A204.1 (cell line): ENCODE data around the gene TMSB4X.
"Not testable (repeated sequence)": the region's sequence is repeated elsewhere in the genome, so short reads cannot be mapped to it uniquely, and the experiment has no call there.

Experiments used
- FAIRE-seq: peaks from 2 replicates; lab custom pipeline; 2012; peaks lifted over from hg19 to GRCh38; lab: Jason Lieb, UNC

Gene TMSB4X

DNA sequence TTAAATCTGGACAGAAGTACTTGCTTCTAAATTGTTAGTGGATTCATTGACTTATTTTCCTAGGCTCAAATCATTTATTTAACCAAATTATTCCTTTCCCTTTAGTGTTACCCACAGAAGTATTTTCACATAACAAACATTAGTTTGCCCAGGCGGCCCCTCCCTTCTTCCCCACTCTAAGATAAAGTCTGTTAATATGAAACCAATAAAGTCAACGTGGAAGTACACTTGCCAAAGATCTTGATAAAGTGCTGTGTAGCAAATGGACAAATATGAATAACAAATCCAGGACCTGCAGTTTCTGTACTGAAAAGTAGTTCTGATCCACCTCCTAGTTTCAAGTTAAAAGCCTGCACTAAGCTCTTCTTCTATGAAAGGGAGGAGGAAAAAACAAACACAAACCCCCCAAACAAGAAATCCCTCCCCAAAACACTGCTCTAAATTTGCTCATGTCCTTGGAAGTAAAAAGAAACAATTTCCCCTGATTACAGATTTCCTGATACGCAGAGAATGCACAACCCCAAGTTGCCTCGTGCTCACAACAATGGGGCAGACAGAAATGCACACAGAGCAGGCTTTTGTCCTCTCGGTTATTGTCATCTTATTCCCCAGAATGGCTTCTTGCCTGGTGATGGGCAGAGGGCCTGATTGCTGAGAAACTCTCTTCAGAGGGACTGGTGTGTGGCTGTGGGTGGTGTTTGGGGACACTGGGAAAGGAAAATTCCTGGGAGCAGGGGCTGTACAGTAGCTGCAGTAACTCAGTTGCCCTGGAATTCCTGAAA, 23.2 kb downstream of the TMSB4X start:
- FAIRE-seq, result no peak

DNA sequence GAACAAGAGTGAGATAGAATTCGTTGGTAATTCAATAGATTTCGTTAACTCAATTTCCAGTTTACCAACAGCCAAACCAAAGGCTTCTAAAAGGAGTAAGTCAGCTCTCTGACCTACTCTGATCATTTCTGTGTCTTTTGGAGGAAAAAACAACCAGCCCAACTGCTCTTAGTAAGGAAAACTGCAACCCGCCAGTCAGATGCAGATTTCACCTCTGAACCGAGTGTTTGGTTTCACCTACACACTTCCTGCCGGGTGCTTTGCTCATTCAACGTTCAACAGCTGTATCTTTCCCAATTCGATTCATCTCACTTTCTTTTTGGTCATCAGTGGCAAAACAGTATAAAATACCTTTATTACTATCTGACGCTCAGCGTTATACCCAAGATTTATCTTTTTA, 24.5 kb downstream of the TMSB4X start:
- FAIRE-seq, result no peak

DNA sequence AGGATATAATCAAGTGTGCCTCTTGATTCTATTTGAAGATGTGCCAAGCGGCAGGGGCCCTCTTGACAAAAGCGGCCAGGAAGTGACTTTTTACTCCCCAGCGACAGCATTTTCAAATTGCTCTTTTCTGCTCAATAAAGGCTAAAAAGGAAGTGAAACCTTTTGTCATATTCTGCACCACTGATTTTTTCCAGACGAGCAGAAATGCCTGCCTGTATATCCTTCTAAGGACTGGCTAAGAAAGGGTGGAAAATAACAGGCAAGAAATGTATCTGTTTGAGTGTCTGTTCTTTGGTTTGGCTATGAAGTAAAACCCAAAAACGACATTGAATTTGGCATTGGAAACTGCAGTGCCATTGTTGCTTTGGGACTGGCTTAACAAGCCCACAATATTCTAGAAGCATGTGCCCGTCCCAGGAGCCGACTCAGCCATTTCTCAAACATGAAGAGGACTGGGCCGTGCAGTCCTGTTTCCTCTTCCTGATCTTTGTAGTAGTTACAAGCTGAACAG, 25.4 kb downstream of the TMSB4X start:
- no peak for FAIRE-seq

GRCh38 chrX:13001097-13001496, 26.2 kb downstream of the TMSB4X start:
- FAIRE-seq, result no peak

DNA sequence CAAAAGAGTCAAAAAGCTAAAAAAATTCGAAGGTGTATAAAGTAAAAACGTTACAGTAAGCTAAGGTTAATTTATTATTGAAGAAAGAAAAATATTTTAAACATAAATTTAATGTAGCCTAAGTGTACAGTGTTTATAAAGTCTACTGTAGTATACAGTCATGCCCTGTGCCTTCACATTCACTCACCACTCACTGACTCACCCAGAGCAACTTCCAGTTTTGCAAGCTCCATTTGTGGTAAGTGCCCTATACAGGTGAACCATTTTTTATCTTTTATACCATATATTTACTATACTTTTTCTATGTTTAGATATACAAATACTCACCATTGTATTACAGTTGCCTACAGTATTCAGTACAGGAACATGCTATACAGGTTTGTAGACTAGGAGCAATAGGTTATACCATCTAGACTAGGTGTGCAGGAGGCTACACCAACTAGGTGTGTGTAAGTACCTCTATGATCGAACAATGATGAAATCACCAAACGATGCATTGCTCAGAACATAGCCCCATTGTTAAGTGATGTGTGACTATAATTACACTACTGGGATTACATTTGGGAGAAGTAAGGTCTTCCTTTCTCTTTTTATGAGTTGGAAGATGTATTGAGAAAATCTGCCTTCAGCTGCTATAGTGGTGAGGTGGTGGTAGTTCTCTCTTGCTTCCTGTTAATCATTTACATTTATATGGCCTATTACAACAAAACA, 27.2 kb downstream of the TMSB4X start:
- FAIRE-seq, result no peak

- FAIRE-seq, result no peak
Observed at GRCh38 chrX:13005661-13006473, 31.0 kb downstream of the TMSB4X start.

GRCh38 chrX:13007519-13008188, 32.7 kb downstream of the TMSB4X start:
- no peak for FAIRE-seq

DNA sequence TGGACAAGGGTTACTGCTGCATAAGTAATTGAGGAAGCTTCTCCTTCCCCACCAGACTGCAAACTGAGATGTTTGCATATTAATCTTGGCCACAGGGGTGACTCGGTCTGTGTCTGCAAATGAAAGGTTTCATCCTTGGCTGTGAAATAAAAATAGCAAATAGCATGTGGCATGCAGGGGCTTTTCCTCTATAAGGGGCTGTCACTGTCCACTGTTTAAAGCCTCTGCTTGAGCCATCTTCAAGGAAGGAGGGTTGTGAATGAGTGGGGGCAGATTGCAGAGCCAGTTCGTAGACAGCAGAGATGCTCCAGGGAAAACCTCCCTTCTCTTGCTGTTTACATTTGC, 33.3 kb downstream of the TMSB4X start:
- no peak for FAIRE-seq

GRCh38 chrX:13008851-13009250, 33.9 kb downstream of the TMSB4X start:
- FAIRE-seq, result no peak

- FAIRE-seq, result no peak
Observed at GRCh38 chrX:13009273-13009672, 34.4 kb downstream of the TMSB4X start.

GRCh38 chrX:13009844-13010243, 34.9 kb downstream of the TMSB4X start:
- no peak for FAIRE-seq

DNA sequence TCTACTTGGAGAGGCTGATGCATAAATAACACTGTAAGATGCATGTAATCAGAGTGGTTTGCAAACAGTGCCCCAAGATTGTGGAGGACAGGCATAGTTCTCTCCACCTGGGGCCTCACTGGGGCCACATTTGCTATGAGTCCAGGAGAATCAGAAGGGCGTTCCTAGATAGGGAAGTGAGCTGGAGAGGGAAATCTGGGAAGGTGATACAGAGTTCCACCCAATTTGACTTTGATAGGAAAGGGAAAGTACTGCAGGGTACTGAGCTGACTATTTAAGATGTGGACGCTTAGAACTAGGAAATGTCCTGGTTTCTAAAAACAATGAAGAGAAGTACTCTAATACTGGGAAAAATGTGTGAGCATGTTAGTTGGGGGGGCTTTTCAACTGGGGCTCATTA, 35.6 kb downstream of the TMSB4X start:
- FAIRE-seq, result no peak

GRCh38 chrX:13013363-13014110, 38.6 kb downstream of the TMSB4X start:
- FAIRE-seq, result no peak

GRCh38 chrX:13014111-13015096, 39.5 kb downstream of the TMSB4X start:
- no peak for FAIRE-seq

DNA sequence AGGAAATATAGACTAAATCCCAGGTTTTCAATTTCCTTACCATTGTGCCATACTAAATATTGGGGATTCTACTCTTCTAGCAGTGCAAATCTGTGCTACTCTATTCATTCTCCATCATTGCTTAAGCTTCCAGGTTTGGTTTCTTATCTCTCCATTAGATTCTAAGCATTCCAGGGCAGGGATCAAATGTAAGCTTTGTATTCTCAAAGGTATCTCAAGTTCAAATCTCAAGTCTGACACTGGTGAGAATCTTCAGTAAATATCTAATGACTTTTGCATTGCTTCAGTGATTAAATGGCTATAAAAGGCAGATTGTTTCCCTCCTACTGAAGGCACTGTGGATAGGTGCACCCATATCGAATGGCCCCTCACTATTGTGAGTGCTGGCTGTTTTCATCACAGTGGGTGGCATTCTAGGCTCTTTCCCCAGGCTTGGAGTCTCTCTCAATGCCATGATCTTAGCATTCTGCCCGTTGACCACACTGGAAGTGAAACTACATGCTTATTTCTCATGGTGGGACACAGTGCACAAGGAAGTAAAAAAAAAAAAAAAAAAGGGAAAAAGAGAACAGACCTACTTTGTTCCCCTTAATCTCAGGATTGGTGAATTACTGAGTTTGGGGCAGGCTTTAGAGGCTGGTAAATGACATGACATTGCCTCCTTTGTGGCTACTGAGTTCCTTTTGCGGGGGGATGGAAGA, 40.8 kb downstream of the TMSB4X start:
- FAIRE-seq, result no peak

- not testable (repeated sequence) for FAIRE-seq
Observed at GRCh38 chrX:13016731-13017130, 41.8 kb downstream of the TMSB4X start.

GRCh38 chrX:13022926-13023325, 48.0 kb downstream of the TMSB4X start:
- FAIRE-seq, result no peak

- no peak for FAIRE-seq
Observed at GRCh38 chrX:13023567-13023966, 48.7 kb downstream of the TMSB4X start.

DNA sequence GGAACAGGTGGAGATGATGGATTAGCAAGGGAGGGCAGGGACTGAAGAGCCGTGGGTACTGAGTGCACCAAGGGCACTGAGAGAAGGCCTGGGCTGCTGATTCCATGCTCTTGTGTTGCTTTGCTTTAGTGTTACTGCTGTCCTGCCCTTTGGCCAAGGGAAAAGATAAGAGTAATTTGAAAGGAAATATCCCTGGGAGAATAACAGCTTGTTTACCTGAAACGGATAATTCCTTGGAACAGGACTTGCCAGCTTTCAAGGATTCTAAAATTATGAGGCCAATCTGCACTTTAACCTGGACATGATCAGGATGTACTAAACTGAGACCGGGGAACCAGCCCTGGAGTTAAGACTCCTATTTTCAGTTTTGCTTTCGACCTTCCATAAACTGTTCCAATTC, 49.1 kb downstream of the TMSB4X start:
- no peak for FAIRE-seq

DNA sequence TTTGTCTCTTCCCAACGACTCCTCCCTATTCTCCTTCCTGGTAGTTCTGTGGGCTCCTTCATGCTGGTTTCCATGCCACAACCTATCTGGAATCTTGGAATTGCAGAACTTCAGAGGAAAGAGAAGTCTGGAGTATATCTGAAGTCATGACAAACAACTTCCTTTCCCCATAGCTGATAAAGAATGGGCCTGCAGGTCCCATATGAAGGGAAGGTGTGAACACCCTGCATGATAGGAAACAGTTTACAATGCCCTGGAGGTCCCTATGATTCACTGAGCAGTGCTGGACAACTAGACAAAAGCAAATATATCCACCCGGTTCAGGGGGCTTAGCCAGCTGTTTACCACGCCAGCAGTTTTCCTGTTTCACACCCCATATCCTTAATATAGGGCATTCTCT, 50.1 kb downstream of the TMSB4X start:
- FAIRE-seq, result no peak
